Islet of Langerhans (tissue), 1 donor: Measurements from ENCODE around the gene INPP5F.

Experiments
- FAIRE-seq: peaks from one replicate; lab custom pipeline; 2011; peaks lifted over from hg19 to GRCh38; lab: Jason Lieb, UNC

Gene INPP5F, protein sequence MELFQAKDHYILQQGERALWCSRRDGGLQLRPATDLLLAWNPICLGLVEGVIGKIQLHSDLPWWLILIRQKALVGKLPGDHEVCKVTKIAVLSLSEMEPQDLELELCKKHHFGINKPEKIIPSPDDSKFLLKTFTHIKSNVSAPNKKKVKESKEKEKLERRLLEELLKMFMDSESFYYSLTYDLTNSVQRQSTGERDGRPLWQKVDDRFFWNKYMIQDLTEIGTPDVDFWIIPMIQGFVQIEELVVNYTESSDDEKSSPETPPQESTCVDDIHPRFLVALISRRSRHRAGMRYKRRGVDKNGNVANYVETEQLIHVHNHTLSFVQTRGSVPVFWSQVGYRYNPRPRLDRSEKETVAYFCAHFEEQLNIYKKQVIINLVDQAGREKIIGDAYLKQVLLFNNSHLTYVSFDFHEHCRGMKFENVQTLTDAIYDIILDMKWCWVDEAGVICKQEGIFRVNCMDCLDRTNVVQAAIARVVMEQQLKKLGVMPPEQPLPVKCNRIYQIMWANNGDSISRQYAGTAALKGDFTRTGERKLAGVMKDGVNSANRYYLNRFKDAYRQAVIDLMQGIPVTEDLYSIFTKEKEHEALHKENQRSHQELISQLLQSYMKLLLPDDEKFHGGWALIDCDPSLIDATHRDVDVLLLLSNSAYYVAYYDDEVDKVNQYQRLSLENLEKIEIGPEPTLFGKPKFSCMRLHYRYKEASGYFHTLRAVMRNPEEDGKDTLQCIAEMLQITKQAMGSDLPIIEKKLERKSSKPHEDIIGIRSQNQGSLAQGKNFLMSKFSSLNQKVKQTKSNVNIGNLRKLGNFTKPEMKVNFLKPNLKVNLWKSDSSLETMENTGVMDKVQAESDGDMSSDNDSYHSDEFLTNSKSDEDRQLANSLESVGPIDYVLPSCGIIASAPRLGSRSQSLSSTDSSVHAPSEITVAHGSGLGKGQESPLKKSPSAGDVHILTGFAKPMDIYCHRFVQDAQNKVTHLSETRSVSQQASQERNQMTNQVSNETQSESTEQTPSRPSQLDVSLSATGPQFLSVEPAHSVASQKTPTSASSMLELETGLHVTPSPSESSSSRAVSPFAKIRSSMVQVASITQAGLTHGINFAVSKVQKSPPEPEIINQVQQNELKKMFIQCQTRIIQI

DNA sequence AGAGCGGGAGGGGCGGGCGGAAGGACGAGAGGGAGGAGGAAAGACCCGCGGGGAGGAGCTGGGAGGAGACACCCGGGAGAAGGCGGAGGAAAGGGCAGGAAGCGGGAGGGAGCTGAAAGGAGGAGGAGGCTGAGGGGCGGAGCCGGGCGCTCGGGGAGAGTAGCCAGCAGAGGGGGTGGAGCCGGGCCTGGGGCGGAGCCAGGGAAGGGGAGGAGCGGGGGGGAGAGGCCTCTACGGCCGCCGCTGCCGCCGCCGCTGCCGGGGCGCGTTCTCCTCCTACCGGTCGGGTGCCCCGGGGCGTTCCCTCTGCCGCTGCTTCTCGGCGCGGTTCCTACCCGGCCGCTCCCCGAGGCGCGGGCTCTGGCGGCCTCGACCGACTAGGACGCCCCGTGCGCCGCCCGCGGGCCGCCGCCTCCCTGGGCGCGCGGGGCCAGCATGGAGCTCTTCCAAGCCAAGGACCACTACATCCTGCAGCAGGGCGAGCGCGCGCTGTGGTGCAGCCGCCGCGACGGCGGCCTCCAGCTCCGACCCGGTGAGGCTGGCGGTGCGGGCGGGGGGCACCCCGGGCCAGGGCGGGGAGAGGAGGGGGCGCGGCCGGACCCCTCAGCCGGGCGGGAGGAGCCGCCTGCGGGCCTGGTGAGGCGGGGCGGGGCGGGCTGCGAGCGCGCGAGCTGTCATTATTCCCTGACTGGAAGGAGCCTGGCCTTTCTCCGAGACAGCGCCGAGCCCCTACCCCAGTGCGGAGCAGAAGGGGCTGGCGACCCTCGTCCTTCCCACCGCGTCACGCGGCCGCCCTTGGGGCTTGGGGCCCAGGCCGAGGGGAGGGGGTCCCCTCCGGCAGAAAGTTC, at the start of gene INPP5F:
Gene INPP5F, plus strand, starts transcription at position 223 of the 848 bp plus-strand sequence. Its CDS starts 213 bp downstream, at position 436.
- no peak for FAIRE-seq

DNA sequence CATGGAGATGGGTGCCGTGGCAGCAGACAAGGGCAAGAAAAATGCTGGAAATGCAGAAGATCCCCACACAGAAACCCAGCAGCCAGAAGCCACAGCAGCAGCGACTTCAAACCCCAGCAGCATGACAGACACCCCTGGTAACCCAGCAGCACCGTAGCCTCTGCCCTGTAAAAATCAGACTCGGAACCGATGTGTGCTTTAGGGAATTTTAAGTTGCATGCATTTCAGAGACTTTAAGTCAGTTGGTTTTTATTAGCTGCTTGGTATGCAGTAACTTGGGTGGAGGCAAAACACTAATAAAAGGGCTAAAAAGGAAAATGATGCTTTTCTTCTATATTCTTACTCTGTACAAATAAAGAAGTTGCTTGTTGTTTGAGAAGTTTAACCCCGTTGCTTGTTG, 48.7 kb upstream of the INPP5F start:
- FAIRE-seq = no peak

DNA sequence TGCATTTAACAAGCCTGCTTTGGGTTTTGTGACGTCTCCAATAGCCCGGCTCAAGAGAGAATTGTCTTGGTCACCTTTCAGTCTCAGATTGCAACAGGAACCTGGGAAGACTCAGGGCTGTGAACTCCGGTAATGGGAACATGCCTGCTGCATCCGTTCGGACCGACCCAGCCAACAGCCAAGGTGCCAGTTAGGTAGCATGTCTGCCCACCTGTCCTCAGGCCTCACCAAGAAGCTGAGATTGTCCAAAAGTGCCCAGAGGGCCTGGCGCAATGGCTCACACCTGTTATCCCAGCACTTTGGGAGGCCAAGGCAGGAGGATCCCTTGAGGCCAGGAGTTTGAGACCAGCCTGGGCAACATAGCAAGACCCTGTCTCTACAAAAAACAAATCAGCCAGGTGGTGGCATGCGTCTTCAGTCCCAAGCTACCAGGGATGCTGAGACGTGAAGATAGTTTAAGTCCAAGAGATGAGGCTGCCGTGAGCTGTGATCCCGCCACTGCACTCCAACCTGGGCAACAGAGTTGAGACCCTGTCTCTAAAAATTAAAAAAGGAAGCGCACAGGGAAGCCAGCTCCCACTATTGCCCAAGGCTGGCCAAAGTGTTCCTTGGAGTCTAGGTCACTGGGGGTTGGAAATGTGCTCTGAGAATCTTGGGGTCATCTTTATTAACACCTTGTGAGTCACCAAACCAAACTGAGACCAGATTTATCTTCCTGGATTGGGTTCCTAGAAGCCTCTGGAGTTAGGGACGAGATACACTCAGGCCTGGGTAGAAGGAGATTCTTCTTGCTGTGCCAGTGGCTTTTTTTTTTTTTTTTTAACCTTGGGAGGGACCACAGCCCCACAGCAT, 47.7 kb upstream of the INPP5F start:
- no peak for FAIRE-seq

DNA sequence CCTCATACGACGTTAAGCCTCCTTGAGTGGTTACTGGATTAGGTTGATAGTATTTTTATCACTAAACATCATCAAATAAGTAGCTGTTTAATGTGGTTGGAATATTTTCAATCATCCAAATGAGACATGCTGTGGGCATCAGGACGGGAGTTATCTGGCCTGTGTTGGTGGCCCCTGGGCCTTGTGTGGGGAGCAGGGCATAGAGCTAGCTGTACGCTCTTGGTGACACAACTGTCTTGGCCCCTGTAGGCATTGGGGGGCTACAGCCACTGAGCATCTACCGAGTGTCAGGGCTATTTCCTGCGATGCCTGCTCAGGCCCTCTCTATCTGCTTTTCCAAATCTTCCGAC, 46.4 kb upstream of the INPP5F start:
- FAIRE-seq = no peak

DNA sequence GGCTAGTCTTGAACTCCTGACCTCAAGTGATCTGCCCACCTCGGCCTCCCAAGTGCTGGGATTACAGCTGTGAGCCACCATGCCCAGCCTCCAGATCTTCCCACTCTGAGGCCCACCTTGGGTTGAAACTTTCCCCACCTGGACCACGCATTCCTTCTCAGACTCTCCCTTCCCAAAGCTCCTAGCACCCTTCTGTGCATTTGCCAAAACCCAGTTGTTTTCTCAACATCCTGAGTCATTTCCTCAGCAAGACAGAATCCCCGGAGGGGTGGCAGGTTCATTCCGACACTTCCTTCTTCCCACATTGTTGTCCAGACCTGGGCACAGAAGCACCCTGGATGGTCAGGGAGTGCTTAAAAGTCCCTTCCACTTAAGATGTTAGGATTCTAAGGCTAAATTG, 45.8 kb upstream of the INPP5F start:
- FAIRE-seq = no peak

DNA sequence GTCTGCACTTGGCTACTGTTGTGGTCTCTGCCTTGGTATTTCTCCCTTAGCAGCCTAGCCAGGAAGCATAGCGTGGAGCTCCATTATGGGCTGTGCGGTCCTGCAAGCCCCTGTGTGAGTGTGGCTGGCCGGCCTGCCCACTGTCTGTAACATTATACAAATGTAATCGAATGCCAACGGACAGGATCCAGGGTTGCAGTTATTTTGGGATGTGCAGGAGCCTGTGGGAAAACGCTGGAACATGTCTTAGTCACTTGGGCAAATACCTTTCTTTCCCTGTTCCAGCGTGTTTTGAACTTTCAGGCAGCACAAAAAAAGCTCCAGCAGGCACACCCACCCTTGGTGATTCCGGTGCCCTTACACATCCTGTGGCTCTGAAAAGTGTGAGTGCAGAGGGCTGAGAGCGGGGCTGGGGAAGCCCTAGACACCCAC, 45.2 kb upstream of the INPP5F start:
- FAIRE-seq = no peak

DNA sequence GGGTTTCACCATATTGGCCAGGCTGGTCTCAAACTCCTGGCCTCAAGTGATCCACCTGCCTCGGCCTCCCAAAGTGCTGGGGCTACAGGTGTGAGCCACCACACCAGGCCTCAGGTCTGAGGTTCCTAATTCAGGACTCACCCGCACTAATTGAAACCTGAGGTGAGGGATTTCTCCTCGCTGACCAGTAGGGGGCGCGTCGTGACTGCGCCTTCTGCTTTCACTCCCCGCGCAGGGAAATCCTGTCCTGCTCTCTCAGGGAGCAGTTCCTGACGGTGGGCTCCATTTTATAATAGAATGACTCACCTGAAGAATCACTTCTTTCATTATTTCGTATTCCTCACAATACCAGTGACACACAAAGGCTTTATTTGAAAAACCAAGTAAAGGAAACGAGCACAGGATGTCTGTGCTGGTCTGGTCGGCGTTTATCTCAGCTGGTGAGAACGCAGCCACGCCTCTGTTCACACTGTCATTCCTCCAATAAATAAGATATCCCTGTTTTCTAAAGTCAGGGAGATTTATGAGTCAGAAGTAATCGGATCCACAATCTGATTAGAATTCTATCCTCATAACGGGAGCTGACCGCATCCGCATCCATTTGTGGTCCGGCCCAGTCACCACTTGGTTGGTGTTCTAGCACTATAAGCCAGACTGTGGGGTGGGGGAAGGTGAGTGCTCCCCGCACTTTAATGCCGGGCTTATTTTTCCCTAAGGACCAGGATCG, 39.2 kb upstream of the INPP5F start:
- no peak for FAIRE-seq

DNA sequence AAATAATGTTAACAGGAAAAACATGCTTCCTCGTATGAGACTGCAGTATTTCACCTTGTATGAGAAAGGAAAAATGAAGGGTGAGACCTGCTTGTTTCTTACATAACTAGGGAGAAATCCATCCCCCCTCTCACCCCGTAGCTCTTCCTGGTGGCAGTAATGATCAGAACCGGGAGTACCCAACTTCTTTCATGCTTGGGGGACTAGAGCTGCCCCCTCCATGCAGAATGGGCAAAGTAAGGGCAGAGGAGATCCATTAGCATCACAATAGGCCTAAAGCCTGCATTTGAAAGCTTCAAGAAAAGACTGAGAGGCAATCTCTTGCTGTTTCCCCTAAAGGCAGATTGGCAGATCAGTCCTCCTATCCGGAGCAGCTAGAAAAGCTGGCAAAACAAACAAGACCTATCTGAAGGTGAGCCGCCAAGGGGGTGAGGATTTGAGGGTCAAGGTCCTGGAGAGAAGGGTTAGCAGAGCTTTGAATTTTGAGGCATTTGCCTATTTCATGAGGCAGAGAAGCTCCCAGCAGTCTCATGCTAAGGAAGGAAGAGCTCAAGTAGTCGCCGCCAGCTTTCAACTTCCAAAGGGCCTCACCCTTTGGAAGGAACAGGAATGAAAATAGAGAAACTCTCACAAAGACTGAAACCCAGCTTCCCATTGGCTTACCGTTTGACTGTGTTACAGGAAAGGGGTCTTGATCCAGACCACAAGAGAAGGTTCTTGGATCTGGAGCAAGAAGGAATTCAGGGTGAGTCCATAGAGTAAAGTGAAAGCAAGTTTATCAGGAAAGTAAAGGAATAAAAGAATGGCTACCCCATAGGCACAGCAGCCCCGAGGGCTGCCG, 38.4 kb upstream of the INPP5F start:
- no peak for FAIRE-seq

DNA sequence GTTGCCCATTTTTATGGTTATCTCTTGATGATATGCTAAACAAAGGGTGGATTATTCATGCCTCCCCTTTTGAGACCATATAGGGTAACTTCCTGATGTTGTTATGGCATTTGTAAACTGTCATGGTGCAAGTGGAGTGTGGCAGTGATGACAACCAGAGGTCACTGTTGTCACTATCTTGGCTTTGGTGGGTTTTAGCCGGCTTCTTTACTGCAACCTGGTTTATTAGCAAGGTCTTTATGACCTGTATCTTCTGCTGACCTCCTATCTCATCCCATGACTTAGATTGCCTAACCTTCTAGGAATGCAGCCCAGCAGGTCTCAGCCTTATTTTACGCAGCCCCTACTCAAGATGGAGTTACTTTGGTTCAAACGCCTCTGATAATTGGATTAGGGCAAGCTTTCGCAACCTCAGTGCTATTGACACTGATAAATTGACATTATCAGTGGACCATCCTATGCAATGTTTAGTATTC, 37.8 kb upstream of the INPP5F start:
- FAIRE-seq = no peak

DNA sequence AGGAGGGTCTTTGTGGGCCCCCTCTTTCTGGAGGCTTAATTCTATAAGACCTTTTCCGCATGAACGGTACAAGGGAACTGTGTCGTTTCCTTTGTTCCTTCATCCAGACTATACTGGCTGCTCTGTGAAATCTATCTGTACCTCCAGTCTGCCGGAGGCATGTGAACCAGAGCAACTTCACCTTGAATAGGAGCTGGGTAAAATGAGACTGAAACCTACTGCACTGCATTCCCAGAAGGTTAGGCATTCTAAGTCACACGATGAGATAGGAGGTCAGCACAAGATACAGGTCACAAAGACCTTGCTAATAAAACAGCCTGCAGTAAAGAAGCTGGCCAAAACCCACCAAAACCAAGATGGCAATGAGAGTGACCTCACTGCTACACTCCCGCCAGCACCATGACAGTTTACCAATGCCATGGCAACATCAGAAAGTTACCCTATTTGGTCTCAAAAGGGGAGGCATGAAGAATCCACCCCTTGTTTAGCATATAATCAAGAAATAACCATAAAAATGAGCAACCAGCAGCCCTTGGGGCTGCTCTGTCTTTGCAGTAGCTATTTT, 36.8 kb upstream of the INPP5F start:
- FAIRE-seq = no peak

DNA sequence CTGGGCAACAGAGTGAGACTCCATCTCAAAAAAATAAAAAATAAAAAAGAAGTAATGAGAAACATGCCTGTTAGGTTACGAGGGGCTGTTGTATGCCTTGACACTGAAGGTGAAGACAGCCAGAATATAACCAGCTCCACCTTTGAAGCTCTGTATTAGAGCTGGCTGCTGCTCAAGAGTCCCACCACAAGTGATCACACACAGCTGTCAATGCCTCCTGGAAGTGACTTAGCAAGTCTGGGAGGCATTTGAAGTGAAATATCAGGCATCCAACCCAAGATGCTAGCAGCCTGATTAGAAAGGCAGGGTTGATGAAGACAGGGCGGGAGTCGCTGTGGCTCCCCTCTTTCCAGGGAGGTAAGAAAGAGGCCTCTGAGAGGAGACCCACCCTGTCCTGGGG, 34.1 kb upstream of the INPP5F start:
- no peak for FAIRE-seq

DNA sequence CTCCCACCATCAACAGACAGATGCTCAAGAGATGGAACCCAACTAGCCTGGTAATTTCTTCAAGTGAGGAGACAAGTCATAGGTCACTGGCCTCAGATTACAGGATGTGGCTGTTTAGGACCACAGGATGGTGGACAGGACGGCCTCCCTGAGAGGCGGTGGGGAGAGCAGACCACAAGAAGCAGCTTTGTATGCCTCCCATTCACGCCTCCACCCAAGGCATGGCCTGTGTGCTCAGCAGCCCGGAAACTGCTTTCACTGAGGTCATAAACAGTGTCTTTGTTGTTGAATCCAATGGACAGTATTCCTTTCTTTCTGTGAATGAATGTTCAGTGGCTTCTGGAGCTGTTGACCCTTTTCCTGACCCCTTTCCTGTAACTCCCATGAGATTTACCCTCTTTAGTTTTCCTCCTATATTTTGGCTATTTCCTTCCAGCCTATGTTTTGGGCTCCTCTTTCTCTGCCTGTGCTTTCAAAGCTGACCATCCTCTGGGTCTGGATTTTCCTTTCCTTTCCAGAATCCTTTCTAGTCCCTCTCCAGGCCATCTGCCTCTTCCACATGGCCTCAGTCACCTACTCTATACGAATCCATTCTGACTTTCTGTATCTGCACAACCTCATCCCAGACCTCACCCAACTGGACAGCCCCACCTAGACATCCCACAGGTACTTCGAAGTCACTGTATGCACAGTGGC, 32.4 kb upstream of the INPP5F start:
- no peak for FAIRE-seq

DNA sequence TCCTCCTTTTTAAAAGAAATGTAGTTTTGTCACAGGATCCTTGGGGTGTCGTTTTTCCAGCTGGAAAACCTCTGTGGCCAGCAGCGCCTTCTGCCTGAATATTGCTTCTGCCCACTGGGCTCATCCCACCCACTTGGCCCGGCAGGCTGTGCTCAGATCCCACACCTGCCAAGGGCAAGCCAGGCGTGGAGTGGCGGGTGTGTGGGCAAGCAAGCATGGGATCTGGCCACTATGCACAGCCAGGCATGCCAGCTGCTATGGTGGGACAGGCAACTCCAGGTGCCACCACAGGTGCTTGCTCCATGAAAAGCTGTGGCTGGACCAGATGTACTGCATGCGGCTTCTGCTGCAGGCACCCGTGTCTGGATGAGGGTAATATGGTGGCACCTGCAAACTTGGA, 31.2 kb upstream of the INPP5F start:
- no peak for FAIRE-seq

DNA sequence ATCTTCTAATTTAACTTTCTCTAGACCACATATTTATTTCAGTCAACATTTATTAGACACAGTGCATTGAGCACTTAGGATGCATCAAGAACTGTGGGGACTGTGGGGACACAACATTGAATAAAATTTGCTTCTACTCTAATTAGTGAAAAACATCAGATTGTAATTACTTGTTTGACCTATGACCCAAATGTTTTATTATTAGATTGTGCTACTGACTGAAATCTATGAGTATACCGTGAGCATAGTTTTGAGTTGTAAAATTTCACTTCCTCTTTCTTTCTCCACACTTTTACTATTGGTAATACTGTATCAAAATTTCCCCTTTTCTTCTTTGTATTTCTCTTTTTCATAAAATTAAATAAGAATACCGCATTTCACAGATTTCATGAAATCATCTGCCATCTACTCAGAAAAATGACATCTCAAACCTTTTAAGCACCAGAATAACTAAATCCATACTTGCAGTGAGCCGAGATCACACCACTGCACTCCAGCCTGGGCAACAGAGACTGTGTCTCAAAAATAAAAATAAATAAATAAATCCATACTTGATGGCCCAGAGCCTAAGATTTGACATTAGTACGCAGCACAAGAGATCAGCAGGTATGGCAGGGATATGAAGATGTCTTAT, 25.4 kb upstream of the INPP5F start:
- FAIRE-seq = no peak

DNA sequence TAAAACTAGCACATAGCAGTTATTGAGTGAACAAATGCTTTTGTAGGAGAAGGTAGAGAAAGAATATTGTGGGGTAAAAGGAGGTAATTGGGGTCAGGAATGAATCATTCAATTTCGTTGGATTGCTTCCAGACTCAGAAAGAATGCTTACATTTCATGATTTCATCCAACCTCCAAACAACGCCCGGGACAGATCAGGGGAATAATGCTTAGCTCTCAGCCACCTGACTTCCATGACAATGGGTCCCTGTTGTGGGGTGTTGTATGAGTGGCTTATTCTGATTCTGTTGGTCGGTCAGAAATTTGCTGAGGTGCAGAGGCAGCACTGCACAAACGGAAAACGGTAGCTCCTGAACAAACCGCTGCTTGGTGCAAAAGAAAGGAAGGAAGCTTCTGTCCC, 24.0 kb upstream of the INPP5F start:
- FAIRE-seq = no peak

DNA sequence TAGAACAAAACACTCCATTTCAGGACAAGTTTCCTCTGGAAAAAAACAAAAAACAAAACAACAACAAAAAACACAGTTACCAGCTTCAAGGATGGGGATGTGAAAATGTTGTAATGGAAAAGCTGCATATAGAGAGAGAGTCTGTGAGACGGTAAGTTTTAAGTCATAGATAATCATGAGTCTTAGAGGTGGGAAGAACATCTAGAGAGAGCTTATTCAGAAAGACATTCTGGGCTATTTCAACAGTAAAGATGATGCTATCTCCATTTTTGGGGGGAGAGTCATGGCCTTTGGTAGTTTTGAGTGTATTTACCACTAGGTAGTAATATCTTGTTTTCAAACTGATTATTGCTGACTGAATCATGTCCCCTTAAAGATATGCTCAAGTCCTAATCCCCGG, 23.3 kb upstream of the INPP5F start:
- no peak for FAIRE-seq

DNA sequence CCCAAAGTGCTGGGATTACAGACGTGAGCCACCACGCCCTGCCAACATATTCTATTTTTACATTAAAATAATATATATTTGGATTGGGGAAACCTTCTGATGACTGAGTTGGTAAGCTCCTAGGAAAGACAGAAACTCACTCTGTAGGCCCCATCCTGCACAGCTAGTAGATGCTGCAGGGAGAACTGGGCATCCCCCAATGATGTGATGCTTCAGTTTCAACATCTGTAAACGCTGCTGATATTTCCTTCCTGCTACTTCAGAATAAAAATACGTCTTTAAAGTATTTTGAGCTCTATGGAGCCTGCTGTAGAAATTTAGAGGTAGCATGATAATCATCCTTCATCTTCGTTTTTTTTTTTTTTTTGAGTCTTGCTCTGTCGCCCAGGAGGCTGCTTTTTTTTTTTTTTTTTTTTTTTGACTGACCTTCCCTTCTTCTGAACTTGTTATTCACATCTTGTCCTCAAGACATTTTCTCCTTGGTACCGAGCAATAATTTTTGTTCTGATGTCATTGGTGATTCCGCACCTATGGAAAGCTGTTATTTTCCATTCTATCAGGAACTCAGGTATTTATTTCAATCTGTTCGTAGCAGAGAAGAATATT, 21.8 kb upstream of the INPP5F start:
- FAIRE-seq = no peak
